GM21447 (cell line): Measurements from ENCODE around the gene ZBTB47.

Experiments
- ATAC-seq: cut with Tn5 transposase; IDR thresholded peaks from one replicate; pipeline ENCODE4 v1.9.1; 2021; ENCODE audit not compliant: unreplicated experiment

Gene ZBTB47

GRCh38 chr3:42653560-42654330, at the start of gene ZBTB47:
ZBTB47 (plus strand) TSS chr3:42653697; CDS start chr3:42658356, 4,659 bp downstream.
- ATAC-seq, result no peak

- no peak for ATAC-seq
Observed at GRCh38 chr3:42605546-42606173, 47.8 kb upstream of the ZBTB47 start.

GRCh38 chr3:42608581-42608980, 44.9 kb upstream of the ZBTB47 start:
- no peak for ATAC-seq

- no peak for ATAC-seq
Observed at GRCh38 chr3:42610976-42611375, 42.5 kb upstream of the ZBTB47 start.

- ATAC-seq, result no peak
Observed at GRCh38 chr3:42612217-42612616, 41.3 kb upstream of the ZBTB47 start.

- no peak for ATAC-seq
Observed at GRCh38 chr3:42612928-42613327, 40.6 kb upstream of the ZBTB47 start.

- no peak for ATAC-seq
Observed at GRCh38 chr3:42613462-42613861, 40.0 kb upstream of the ZBTB47 start.

GRCh38 chr3:42631620-42632019, 21.9 kb upstream of the ZBTB47 start:
- no peak for ATAC-seq

GRCh38 chr3:42632146-42632545, 21.4 kb upstream of the ZBTB47 start:
- ATAC-seq, result no peak

GRCh38 chr3:42633544-42633943, 20.0 kb upstream of the ZBTB47 start:
- ATAC-seq, result no peak

- ATAC-seq, result no peak
Observed at GRCh38 chr3:42635111-42635510, 18.4 kb upstream of the ZBTB47 start.

GRCh38 chr3:42637001-42637400, 16.5 kb upstream of the ZBTB47 start:
- no peak for ATAC-seq

GRCh38 chr3:42638339-42638842, 15.1 kb upstream of the ZBTB47 start:
- ATAC-seq, result no peak

GRCh38 chr3:42639192-42639591, 14.3 kb upstream of the ZBTB47 start:
- ATAC-seq, result no peak

GRCh38 chr3:42640129-42640528, 13.4 kb upstream of the ZBTB47 start:
- ATAC-seq, result no peak

- ATAC-seq, result no peak
Observed at GRCh38 chr3:42640771-42641370, 12.6 kb upstream of the ZBTB47 start.

- no peak for ATAC-seq
Observed at GRCh38 chr3:42647821-42648459, 5.6 kb upstream of the ZBTB47 start.

GRCh38 chr3:42649006-42649405, 4.5 kb upstream of the ZBTB47 start:
- ATAC-seq, result no peak

- ATAC-seq, result no peak
Observed at GRCh38 chr3:42649783-42650182, 3.7 kb upstream of the ZBTB47 start.

GRCh38 chr3:42651248-42652091, 2.0 kb upstream of the ZBTB47 start:
- no peak for ATAC-seq

- ATAC-seq, result peak; percentile 33
Observed at GRCh38 chr3:42652251-42652610, 1.3 kb upstream of the ZBTB47 start.
